Activated T-cell treated with anti-CD3 and anti-CD28 coated beads for 4 hours (primary cell): ENCODE data around the gene PIGB.
"Not testable (repeated sequence)": the region's sequence is repeated elsewhere in the genome, so short reads cannot be mapped to it uniquely, and the experiment has no call there.

ENCODE experiments used
- DNase-seq: peaks from one replicate; pipeline ENCODE4 v3.0.0-alpha.2; 2020

Gene PIGB

DNA sequence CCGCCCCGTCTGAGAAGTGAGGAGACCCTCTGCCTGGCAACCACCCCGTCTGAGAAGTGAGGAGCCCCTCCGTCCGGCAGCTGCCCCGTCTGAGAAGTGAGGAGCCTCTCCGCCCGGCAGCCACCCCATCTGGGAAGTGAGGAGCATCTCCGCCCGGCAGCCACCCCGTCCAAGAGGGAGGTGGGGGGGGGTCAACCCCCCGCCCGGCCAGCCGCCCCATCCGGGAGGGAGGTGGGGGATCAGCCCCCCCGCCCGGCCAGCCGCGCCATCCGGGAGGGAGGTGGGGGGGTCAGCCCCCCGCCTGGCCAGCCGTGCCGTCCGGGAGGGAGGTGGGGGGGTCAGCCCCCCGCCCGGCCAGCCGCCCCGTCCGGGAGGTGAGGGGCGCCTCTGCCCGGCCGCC is 16.2 kb upstream of the PIGB start:
- DNase-seq, result not testable (repeated sequence)

DNA sequence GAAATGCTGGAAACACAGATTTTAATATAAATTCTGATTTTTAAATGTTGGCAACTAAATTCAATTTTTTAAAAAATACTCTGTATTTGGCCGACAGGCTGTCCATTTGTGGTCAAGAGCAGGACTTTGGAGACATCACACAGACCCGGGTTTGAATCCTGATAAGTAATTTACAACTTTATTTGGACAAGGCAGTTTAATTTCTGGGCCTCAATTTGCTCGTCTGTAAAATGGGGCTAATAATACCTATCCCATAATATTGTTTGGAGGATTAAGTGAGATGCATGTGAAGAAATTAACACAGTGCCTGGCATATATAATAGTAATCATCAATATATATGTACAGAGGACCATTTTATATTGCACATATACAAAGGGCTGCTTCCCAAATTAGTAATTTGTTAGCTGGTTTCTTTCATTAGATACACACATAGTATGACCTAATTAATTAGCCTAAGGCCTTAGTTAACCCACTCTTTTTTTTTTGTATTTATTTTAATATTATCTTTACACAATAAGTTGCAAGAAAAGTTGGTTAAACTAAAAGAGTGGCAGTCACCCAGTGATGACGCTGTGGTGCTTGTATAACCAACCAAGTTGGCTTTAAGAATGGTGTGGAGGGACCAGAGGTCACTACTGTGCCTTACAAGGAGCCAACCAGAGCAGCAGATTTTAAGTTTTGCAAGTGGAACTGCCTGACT is 665 bp downstream of the PIGB start:
- no peak for DNase-seq

DNA sequence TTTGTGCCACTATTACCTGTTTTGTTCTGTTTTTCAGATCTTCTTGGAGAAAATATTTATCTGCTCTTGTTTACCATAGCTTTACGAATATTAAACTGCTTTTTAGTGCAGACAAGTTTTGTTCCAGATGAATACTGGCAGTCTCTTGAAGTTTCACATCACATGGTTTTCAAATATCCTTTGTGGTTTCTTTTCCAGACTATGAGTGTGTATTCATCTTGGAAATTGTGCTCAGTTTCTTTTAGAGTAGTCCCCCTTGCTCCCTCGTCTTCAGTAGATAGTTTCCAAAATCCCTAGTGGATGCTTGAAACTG is 1.2 kb downstream of the PIGB start:
- no peak for DNase-seq

DNA sequence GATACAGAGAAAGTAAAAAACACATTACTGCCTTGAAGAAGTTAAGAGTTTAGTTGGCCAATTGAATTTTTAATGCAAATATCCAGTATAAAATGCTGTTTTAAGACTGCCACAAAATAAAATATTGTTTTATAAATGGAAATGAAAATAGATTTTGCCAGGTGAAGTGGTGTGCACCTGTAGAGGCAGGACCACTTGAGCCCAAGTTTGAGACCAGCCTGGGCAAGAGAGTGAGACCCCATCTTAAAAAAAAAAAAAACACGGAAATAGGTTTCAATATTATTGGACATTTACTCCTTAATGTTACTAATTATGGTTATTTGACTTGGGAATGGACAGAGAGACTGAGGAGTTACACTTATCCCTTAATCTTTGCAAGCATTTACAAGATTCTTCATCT is 1.9 kb downstream of the PIGB start:
- no peak for DNase-seq

DNA sequence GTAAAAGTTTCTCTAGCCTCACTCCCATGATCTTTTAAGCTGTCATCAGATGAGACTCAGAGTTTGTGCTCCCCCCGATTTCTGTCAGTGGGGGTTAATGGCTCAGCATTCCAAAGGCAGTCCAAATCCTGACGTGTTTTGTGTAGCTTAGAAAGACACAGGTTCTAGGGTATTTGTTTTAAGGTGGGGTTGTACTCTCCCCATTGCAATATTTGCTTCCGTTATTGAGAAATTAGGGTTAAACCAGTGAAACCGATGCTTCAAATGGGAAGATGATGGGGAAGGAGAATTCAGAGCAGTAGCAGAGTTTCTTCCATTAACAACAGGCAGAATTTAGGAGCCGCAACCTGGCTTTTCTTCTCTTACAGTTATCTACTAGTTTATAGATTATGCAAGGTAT is 3.4 kb downstream of the PIGB start:
- DNase-seq, result no peak

DNA sequence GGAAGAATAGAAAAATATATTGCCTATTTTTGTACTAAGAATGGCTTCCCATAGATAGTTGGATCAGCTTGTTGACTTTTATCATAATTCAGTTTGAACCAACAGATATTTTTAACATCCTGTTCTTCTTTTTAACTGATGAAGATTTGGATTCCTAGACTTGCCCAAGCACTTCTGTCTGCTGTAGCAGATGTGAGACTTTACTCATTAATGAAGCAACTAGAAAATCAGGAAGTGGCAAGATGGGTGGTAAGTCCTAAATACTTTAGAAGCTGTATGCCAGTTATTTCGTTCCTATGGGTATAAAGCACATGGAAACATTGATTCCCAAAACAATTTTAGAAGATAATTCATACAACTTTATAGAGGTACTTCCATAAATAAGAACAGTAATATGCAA is 8.4 kb downstream of the PIGB start:
- DNase-seq, result no peak

DNA sequence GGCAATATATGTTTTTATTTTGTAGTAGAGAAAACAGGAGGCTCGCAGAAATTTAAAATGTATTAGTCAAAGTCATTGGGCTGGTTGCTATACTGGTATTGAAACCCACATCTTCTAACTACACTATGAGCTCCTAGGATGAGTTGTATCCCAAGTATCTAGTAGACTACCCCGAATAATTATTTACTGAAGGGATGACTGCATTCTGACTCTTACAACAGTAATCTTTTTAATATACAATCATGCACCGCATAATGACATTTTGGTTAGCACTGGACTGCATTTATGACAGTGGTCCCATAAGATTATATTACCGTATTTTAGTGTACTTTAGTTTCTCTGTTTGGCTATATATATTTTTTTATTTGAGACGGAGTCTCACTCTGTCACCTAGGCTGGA is 15.3 kb downstream of the PIGB start:
- DNase-seq, result no peak

DNA sequence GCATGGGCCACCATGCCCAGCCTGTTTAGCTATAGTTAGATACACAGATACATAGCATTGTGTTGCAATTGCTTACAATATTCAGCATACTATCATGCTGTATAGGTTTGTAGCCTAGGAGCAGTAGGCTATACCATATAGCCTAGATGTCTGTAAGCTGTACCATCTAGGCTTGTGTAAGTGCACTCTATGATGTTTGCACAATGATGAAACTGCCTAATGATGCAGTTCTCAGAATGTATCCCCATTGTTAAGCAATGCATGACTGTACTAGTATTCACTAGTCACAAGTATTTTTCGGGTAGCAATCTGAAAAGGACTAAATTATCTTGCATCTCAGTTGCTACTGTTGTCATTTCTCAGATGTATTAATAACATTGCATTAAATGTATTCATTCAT is 16.0 kb downstream of the PIGB start:
- no peak for DNase-seq

DNA sequence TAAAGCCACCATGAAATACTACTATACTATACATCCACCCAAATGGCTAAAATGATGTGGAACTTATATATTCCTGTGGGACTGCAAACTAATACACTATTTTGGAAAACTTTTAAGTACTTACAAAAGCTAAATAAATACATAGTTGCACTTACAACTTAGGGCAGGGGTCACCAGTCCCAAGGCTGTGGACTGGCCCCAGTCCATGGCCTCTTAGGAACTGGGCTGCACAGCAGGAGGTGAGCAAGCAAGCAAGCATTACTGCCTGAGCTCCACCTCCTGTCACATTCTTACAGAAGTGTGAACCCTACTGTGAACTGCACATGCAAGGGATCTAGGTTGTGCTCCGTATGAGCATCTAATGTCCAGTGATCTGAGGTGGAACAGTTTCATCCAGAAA is 18.1 kb downstream of the PIGB start:
- no peak for DNase-seq

DNA sequence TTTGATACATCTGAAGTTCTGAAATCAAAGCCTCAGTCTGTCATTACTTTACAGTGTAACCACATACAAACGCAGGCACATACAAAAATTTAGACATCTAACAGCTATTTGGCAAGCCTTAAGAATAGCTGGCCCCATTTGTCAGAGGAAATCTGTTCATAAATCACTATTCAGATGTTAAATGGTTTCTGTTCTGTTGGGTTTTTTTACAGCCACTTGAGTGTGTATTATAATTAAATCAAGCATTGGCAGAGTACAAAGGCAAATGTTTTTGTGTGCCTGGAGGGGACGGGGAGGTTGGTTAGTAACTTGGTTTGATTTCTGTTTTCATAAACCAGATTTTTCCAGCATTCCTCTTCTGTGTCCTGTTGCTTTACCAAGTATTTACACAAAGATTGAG is 24.1 kb downstream of the PIGB start:
- DNase-seq, result no peak

DNA sequence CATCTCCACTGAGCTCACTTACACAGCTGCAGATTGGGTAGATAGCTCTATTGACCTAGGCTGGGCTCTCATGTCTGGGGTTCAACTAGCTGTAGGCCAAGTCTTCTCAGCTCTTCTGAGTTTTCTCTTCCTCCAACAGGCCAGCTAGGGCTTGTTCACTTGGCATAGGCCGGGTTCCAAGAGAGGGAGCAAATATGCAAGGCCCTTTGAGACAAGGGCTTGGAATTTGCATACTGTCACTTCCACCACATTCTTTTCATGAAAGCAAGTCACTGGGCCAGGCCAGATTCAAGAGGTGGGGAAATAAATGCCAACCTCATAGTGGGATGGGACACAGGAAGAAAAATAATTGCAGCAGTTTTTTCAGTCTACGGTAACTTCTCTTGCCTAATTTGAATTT is 25.2 kb downstream of the PIGB start:
- no peak for DNase-seq

DNA sequence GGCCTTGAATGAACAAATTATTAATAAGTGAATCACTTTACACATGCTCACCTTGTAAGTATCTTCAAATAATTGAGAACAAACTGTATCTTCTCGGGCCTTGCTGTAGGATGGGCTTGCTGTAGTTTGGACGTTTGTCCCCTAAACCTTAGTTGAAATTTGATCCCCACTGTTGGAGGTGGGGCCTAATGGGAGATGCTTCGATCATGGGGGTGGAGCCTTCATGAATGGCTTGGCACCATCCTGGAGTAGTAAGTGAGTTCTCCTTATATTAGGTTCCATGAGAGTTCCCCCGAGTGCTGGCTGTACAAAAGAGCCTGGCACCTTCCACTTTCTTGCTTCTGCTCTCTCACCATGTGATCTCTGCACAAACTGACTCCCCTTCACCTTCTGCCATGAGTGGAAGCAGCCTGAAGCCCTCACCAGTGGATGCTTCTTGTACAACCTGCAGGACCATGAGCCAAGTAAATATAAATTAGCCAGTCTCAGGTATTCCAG is 29.3 kb downstream of the PIGB start:
- DNase-seq, result no peak

DNA sequence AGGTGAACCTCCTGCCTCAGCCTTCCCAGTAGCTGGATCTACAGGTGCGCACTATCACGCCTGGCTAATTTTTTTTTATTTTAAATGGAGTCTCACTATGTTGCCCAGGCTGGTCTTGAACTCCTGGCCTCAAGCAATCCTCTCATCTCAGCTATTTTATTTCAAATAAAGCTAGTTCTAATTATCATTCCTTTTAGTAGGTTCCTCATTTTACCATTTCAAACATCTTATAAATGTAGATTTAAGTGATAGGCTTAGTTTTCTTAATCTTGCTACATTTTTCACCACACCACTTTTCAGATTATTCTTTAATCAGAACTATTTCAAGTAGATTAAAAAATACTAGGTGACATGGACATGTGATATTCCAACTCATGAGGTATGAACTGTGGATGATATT is 30.3 kb downstream of the PIGB start:
- no peak for DNase-seq

DNA sequence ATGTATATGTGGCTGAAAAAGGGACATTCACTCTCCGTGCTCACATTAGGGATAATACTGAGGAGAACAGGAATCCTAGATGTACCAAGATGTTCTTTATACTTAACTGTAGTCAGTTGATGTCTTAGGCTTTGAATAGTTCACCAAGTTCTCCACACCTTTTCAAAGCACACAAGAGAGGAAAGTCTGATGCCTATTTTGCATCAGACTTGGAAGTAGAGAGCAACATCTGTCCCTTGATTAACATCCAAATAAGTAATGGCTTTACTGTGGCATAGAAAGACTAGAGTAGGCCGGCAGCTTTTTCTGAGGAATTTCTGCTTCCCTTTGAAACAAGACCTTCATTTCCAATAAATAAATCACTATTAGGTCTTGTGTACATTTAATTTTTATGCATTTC is 34.0 kb downstream of the PIGB start:
- DNase-seq, result no peak

DNA sequence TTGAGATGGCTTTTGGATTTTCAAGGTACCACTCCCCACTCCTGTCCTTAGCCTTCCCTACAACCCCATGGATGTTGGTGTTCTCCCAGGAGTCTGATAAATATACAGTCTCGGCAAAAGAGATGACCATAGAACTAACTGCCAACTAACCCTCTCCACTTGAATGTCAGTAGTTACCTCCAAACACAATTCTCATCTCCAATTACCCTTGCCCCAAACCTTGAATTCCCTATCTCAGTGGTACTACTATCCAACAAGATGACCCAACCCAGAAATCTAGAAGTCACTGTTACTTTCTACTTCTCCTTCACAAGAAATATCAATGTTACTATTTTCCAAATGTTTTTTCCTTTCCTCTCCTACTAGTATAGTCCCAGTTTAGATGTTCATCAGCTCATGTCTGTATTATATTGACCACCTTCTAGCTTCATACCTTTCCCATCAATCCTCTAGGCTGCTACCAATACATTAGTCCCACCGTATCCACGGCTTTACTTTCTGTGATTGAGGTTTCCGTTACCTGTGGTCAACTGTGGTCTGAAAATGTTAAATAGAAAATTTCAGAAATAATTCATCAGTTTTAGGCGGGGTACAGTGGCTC is 38.1 kb downstream of the PIGB start:
- DNase-seq, result no peak

DNA sequence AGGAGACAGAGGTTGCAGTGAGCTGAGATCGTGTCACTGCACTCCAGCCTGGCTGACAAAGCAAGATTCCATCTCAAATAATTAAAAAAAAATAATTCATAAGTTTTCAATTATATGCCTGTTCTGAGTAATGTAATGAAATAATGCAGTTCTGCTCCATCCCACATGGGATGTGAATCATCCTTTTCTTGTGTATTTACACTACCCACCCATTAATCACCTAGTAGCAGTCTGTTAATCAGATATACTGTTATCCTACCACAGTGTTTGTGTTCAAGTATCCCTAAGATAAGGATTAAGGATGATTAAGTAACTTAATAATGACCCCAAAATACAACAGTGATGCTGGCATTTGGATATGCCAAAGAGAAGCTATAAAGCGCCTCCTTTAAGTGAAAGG is 38.8 kb downstream of the PIGB start:
- DNase-seq, result no peak

DNA sequence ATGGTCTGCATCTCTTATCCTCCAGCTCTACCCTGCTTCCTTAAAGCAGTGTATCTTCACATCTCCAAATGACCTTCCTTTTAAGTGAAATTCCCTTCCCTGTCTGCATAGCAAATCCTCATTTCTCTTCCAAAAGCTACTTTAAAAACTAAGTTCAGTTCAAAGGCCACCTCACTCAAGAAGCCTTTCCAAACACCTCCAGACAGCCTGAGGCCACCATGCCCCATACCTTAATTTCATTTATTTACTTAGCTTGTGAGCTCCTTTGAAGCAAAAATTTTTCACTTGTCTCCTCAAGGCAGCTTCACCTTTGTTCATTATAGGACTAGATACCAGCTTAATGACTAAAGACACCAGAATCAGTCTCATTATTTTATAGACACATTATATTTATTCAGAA is 39.4 kb downstream of the PIGB start:
- no peak for DNase-seq

DNA sequence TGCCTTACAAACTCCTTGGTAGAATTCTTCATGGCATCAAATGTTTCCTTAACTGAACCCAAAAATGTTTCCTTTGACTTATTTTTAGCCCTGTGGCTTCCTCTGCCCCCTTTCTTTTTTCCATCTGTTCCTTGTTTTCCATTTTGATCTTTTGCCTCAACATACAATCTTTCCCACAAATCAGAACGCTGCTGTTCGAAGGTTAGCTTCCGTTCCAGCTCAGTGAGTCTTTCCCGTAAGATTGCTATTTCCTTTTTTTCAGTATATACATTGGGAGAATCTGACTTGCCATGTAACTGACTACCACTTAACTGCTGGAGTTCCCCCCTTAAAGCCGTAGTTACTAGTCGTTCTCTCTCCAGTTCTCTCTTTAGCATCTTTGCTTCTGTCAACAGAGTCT is 41.2 kb downstream of the PIGB start:
- no peak for DNase-seq

DNA sequence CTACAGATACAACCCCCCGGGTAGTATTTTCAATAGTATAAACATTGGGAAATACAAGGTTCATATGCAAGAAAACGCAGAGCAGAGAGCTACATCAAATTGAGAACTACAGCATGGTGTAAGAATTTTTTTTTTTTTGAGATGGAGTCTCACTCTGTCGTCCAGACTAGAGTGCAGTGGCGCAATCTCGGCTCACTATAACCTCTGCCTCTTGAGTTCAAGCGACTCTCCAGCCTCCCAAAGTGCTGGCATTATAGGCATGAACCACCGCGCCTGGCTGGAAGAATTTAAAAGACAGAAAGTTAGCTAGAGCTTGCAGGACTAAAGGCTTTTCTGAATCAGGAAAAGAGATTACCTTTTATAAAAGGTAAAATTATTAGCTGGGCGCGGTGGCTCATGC is 42.0 kb downstream of the PIGB start:
- no peak for DNase-seq

DNA sequence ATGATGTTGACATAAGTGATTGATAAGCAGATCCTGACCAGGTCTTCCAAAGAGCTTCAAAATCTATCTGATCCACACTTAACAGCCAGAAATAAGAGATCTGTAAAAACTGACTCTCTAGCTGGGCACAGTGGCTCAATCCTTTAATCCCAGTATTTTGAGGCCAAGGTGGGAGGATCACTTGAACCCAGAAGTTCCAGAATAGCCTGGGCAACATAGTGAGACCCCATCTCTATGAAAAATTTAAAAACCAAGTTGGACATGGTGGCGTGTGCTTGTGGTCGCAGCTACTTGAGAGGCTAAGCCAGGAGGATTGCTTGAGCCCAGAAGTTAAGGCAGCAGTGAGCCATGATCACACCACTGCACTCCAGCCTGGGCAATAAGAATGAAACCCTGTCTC is 43.6 kb downstream of the PIGB start:
- no peak for DNase-seq

DNA sequence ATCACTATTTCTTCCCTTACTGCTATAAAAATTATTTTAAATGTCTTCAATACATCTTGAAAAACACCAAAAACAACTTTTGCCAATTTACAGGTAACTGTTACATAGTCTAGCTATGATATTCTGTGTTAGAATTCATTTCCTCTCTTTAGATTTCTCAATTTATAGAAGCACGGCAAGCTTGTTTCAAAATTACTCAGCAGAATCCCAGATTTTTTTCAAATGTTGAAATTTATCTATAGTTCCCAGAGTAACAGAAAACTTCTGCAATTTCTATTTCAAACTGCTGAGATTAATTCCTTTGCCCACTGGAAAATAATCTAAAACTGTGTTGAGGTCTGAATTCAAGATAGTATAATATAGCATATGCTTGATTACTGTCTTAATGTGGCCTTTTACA is 48.0 kb downstream of the PIGB start:
- no peak for DNase-seq

DNA sequence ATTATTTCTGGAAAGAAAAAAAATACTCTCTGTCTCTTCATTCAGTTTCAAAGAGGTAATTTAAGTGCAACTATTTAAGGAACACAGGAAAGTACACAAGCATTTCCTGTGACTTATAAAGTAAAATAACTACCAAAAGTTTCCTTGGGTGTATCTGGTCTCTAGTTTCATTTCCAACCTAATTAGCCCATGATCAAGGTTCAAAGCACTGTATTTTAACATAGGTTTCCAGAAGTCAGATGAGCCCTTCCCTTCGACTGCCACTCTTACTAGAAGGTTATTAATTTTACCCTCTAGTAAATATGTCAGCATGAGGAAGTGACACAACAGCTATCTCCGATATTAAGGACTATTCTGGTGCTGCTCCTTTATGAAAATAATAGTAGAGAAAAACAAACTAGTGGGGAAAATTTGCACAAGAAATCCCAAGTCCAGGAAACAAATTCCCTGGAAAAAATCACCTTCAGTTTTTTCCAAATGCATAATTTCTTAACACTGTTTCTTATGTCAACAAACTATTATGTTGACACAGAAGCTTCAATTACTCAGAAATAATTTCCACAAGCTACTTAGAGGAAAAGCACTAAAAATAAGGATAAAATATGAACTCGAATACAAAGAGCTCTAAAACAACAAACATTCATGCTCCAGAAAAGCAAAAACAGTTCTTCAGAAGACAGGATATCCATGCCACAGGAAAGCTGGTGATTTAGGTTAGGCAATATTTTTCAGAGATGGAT is 53.8 kb downstream of the PIGB start:
- DNase-seq, result no peak

DNA sequence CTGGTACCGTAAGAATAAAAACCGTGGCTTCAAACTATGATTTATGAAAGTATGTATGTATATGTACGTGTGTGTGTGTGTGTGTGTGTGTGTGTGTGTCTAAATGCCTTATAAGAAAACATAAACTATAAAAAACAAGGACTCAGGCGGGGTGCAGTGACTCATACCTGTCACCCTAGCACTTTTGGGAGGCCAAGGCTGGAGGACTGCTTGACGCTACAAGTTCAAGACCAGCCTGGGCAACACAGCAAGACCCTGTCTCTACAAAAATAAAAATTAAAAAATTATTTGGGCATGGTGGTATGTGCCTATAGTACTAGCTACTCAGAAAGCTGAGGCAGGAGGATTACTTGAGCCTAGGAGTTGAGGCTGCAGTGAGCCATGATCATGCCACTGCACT is 60.1 kb downstream of the PIGB start:
- DNase-seq, result no peak

DNA sequence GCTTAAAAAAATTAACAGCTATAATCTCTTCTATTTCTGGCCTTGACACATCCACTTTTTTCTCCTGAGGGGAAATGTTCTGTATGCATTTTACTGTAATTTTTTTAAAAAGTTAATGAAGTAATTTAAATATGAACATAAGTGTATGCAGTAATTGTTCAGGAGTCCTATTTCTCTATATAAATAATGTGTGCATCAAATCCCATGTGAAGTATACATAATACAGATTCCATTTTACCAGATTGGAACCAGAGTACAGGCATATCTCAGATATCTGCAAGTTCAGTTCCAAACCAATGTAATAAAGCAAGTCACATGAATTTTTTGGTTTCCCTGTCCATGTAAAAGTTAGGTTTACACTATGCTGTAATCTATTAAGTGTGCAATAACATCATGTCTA is 62.6 kb downstream of the PIGB start:
- no peak for DNase-seq

DNA sequence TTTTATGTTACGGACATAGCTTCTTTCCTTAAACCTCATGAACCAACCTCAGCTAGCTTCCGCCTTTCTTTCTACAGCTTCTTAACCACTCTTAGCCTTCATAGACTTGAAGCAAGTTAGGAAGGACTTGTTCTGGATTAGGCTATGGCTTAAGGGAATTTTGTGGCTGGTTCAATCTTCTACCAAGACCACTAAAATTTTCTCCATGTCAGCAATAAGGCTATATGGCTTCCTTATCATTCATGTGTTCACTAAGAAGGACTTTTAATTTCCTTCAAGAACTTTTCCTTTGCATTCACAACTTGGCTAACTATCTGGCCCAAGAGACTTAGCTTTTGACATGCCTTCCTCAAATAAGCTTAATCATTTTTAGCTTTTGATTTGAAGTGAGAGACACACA is 64.7 kb downstream of the PIGB start:
- DNase-seq, result no peak
